Choroid plexus epithelial cell (primary cell): ENCODE data around the gene CLSTN2.

Experiments used
- DNase-seq: peaks from one replicate; pipeline ENCODE4 v3.0.0-alpha.2; 2010; ENCODE audit warnings: low read depth
- H3K4me3 ChIP-seq: 2 replicates; pipeline ENCODE4 v1.5.1; 2011; ENCODE audit warnings: low read depth, mild to moderate bottlenecking, control low read depth, low read length, moderate library complexity
- TF ChIP-seq, protein P1 (sequence below): conservative IDR thresholded peaks from 2 replicates; pipeline ENCODE4 v1.5.1; 2011; ENCODE audit warnings: low read depth, mild to moderate bottlenecking, control low read depth, inconsistent platforms, low read length, moderate library complexity

Gene CLSTN2

DNA sequence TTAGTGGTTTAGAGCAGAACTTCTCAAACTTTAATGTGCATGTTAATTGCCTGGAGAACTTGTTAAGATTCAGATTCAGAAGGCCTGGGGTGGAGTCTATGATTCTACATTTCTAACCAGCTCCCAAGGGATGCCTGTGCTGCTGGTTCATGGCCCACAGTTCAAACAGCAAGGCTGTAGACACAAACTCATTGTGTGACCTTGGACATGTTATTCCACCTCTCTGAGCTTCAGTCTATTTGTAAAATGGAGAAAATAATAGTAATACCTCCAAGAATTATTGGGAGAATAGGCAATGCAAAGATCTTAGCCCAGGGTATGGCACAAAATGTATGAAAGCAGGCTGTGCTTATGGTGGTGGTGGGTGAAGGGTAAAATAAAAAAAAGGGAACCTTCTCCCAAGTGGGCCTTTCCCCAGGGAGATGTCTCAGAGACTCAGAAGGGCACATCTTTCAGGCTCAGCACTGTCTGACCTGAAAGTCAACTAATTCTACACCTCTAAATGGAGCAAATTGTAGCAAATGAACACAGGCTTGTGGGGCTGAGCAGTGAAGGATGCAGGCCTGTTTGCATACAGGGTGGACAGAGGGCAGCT is 566.9 kb downstream of the CLSTN2 start:
- no peak overlapping the region for H3K4me3 ChIP-seq
- TF ChIP-seq, protein P1, sequence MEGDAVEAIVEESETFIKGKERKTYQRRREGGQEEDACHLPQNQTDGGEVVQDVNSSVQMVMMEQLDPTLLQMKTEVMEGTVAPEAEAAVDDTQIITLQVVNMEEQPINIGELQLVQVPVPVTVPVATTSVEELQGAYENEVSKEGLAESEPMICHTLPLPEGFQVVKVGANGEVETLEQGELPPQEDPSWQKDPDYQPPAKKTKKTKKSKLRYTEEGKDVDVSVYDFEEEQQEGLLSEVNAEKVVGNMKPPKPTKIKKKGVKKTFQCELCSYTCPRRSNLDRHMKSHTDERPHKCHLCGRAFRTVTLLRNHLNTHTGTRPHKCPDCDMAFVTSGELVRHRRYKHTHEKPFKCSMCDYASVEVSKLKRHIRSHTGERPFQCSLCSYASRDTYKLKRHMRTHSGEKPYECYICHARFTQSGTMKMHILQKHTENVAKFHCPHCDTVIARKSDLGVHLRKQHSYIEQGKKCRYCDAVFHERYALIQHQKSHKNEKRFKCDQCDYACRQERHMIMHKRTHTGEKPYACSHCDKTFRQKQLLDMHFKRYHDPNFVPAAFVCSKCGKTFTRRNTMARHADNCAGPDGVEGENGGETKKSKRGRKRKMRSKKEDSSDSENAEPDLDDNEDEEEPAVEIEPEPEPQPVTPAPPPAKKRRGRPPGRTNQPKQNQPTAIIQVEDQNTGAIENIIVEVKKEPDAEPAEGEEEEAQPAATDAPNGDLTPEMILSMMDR = no peak
- no peak for DNase-seq

DNA sequence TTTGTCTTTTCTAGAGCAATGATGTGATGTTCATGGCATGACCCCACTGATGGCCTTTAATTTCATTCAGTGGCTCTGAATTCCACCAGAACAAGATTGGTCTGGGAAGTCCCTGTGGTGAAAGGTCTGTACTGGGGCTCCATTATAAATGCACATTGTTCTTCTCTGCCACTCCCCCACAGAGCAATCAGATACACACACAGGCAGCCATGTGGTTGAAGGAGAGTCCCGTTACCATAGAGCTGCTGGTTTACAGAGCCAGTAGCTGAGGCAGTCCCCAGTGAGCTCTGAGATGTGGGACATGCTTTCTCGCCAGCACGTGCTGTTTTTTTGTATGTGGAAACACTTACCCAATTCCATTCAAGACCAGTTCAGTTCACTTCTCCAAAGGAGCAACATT is 570.2 kb downstream of the CLSTN2 start:
- TF ChIP-seq, protein P1 = no peak
- H3K4me3 ChIP-seq = no peak overlapping the region
- DNase-seq = peak; percentile 57

DNA sequence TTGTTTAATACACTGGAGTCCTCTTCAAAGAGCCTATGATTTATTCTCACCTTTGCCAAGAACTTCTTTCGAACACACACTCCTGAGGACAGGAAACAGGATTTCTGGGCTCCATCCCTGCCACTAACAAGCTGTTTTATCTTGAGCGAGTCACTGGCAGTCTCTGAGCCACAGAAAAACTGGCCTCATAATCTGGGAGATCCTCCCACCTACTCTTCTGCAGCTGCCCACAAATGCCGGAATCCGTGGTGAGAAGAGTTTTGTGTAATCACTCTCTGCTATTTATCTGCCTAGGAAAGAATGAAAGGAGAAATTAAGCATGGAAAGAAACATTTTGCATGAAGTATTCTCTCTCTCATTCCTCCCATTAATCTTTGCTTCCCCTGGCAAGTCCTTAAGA is 570.9 kb downstream of the CLSTN2 start:
- peak; percentile 13 for DNase-seq
- TF ChIP-seq, protein P1 = no peak
- no peak overlapping the region for H3K4me3 ChIP-seq

DNA sequence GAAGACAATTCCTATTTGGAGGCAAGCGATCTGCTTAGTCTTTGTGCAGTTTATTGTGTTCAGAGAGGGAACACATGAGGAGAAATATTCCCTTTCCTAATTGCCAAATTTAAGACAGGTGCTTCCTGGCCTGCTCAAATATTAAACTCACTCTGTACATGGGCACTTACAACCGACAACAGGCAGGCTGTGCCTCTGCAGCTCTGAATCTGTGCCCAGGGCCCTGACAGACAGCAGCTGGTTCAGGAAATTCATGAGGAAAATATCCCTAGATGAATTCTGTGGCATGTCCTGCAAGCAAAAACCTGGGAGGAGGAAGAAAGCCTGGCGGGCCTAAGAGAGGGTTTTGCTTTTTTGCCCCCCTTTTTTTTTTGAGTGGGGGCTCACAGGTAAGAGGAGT is 573.6 kb downstream of the CLSTN2 start:
- no peak for DNase-seq
- H3K4me3 ChIP-seq = no peak overlapping the region
- TF ChIP-seq, protein P1 = no peak

DNA sequence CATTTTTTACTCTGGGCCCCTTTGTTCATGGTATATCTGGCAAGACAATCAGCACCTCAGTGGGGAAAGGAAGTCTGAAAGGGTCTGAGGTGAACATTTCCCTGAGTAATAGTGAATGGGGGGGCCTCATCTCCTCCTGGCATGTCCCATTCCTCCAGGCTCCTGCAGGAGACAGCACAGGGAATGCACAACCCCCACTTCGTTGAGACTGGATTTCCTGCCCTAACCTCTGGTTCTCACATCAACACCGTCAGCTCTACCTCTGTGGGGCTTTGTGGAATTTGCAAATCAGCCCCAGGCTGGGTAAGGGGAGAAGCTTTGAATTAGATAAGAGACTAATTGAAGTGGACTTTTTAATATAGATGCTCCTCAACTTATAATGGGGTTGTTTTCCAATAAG is 574.5 kb downstream of the CLSTN2 start:
- no peak for DNase-seq
- no peak overlapping the region for H3K4me3 ChIP-seq
- TF ChIP-seq, protein P1 = no peak

DNA sequence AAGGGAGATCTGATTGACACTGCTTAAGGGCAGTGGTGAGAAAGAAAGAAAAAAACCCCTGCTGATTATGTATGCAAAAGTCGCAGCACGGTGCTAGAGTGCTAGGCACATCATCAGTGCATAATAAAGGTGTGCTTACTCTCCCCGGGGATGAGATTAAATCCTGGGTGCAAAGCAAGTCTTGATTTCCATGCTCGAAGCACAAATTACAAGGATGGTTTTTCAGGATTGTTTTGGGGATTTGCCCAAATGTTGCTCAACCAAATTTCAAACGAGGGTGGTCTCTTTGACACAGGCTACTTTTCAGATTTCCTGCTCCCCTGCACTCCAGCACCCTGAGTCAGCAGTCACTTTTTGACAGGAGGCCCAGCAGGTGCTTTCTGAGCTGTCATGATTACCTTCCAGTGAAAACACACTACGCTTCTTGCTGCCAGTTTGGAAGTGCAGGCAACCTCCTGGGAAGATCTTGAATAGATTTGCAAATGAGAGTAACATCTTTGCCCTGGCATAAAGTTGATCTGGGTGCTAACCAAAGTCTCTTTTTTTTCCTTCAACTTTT is 575.4 kb downstream of the CLSTN2 start:
- no peak for DNase-seq
- H3K4me3 ChIP-seq = no peak overlapping the region
- TF ChIP-seq, protein P1 = no peak
